A673 (cell line): ENCODE results near the gene RETREG2.

Experiments used
- EZH2 ChIP-seq: fragments of 200-600 bp; sonication (generic); IDR thresholded peaks from 2 replicates; pipeline ENCODE4 v1.6.1; 2017; ENCODE audit warnings: borderline replicate concordance, low read depth, mild to moderate bottlenecking, mixed read lengths, antibody characterized with exemption, low read length; ENCODE audit not compliant: poor library complexity, severe bottlenecking
- TF ChIP-seq, protein P1 (sequence below): fragments of 300-800, 200-600 bp; sonication (generic); conservative IDR thresholded peaks from 2 replicates; pipeline ENCODE4 v1.5.1; 2017; ENCODE audit warnings: low read depth, mild to moderate bottlenecking, antibody characterized with exemption, low read length, moderate library complexity, mixed read lengths

- no peak for TF ChIP-seq EZH2
- TF ChIP-seq, protein P1, sequence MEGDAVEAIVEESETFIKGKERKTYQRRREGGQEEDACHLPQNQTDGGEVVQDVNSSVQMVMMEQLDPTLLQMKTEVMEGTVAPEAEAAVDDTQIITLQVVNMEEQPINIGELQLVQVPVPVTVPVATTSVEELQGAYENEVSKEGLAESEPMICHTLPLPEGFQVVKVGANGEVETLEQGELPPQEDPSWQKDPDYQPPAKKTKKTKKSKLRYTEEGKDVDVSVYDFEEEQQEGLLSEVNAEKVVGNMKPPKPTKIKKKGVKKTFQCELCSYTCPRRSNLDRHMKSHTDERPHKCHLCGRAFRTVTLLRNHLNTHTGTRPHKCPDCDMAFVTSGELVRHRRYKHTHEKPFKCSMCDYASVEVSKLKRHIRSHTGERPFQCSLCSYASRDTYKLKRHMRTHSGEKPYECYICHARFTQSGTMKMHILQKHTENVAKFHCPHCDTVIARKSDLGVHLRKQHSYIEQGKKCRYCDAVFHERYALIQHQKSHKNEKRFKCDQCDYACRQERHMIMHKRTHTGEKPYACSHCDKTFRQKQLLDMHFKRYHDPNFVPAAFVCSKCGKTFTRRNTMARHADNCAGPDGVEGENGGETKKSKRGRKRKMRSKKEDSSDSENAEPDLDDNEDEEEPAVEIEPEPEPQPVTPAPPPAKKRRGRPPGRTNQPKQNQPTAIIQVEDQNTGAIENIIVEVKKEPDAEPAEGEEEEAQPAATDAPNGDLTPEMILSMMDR: no peak
Observed at GRCh38 chr2:219140722-219141121, 37.4 kb upstream of the RETREG2 start.
